ENCODE results near the gene HSD17B12.

Gene HSD17B12

GRCh38 chr11:43680521-43681400, at the start of gene HSD17B12:
Gene HSD17B12 (plus strand): TSS chr11:43680738. CDS start chr11:43680828, 90 bp downstream.
- Histone ChIP-seq H3K36me3 (ENCODE audit: control insufficient read depth in 1 of 2, insufficient read depth in 2 of 2, low read length in 2 of 2) (no peaks in the 10 kb centered on the region), H3K4me1 (ENCODE audit: control insufficient read depth in 1 of 2, insufficient read depth in 2 of 2, low read length in 2 of 2) (peaks cover 0 to 13% of the 10 kb centered on the region in 2 donors)

DNA sequence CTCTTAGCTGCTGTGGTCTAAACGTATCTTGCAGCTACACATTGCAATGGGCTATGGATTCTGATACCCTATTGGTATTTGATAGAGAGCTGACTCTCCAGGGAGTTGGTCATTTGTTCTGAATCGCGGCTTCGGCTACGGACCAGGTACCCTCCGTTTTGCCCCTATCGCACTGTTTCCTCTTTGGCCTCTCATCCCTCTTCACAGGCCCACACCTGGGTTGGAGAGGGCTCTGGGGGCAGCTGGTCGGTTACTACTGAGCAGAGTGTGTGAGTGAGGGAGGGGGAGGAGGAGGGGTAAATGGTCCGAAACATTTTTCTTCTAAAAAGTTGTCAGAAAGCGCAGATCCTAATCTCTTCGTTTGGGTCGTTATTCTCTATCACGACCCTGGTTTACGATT, 48.8 kb upstream of the HSD17B12 start:
- Histone ChIP-seq H3K4me3 (ENCODE audit: low read depth in 1 of 2, low read length in 2 of 2) (no peak overlapping the region), H3K4me1 (ENCODE audit: control insufficient read depth in 1 of 2, insufficient read depth in 2 of 2, low read length in 2 of 2) (no peaks in the 10 kb centered on the region), H3K36me3 (ENCODE audit: control insufficient read depth in 1 of 2, insufficient read depth in 2 of 2, low read length in 2 of 2) (no peaks in the 10 kb centered on the region), H3K27me3 (ENCODE audit: low read depth, low read length) (no peaks in the 10 kb centered on the region), H3K9me3 (ENCODE audit: control insufficient read depth in 1 of 2, low read length in 2 of 2) (no peaks in the 10 kb centered on the region), H3K27ac (ENCODE audit: low read length) (no peak overlapping the region)

More at GRCh38 chr11:43680521-43681400, at the start of gene HSD17B12:
- Histone ChIP-seq H3K9me3 (ENCODE audit: control insufficient read depth in 1 of 2, low read length in 2 of 2) (no peaks in the 10 kb centered on the region), H3K27me3 (ENCODE audit: low read depth, low read length) (no peaks in the 10 kb centered on the region), H3K27ac (ENCODE audit: low read length) (peak within 1 kb of the TSS; percentile 93), H3K4me3 (ENCODE audit: low read depth in 1 of 2, low read length in 2 of 2) (peak within 1 kb of the TSS; percentile 77 to 91)

GRCh38 chr11:43632181-43632580, 48.4 kb upstream of the HSD17B12 start:
- no peaks in the 10 kb centered on the region for H3K27me3 ChIP-seq (ENCODE audit: low read depth, low read length)
- no peak overlapping the region for H3K4me3 ChIP-seq (ENCODE audit: low read depth in 1 of 2, low read length in 2 of 2)
- no peaks in the 10 kb centered on the region for H3K4me1 ChIP-seq (ENCODE audit: control insufficient read depth in 1 of 2, insufficient read depth in 2 of 2, low read length in 2 of 2)
- no peaks in the 10 kb centered on the region for H3K9me3 ChIP-seq (ENCODE audit: control insufficient read depth in 1 of 2, low read length in 2 of 2)
- no peaks in the 10 kb centered on the region for H3K36me3 ChIP-seq (ENCODE audit: control insufficient read depth in 1 of 2, insufficient read depth in 2 of 2, low read length in 2 of 2)
- no peak overlapping the region for H3K27ac ChIP-seq (ENCODE audit: low read length)

DNA sequence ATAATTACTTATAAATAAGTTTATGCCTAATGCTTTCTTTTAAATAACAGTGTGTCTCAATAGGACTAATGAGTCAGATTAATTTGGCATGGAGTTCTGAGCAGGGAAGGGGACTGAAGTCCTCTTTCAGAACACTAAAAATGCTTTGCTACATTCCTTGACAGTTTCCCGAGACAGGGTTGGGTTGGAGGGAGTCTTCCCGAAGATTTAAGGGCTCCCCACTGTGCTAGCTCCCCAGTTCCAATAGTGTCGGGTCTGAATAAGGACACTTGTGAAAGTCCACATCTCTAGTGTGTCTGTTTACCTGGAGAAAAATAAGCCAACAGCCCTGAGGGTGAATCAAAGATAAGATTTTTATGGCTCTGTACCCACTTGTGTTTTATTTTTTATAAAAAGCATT, 41.8 kb upstream of the HSD17B12 start:
- Histone ChIP-seq H3K27me3 (ENCODE audit: low read depth, low read length) (peaks cover 12% of the 10 kb centered on the region), H3K4me3 (ENCODE audit: low read depth in 1 of 2, low read length in 2 of 2) (no peak overlapping the region), H3K36me3 (ENCODE audit: control insufficient read depth in 1 of 2, insufficient read depth in 2 of 2, low read length in 2 of 2) (no peaks in the 10 kb centered on the region), H3K9me3 (ENCODE audit: control insufficient read depth in 1 of 2, low read length in 2 of 2) (no peaks in the 10 kb centered on the region), H3K27ac (ENCODE audit: low read length) (no peak overlapping the region), H3K4me1 (ENCODE audit: control insufficient read depth in 1 of 2, insufficient read depth in 2 of 2, low read length in 2 of 2) (no peaks in the 10 kb centered on the region)

DNA sequence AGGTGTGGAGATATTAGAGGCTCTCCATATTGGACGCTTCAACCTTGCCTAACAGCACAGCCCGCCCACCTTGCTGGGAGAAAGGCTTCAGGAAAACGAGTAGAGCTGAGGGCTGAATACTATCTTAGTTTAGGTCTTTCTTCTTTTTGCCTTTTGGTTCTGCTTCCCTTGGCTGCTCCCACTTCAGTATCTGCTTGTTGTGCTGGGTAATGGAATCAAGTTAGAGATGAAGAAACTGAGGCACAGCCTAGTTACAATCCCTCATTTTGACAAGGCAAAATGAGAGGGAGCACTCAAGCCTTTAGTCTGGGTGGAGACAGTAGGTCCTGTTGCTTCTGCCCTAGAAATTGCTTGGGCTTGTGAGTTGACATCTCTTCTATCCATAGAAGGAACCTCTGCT, 41.3 kb upstream of the HSD17B12 start:
- H3K36me3 ChIP-seq (ENCODE audit: control insufficient read depth in 1 of 2, insufficient read depth in 2 of 2, low read length in 2 of 2) = no peaks in the 10 kb centered on the region
- H3K9me3 ChIP-seq (ENCODE audit: control insufficient read depth in 1 of 2, low read length in 2 of 2) = no peaks in the 10 kb centered on the region
- H3K4me1 ChIP-seq (ENCODE audit: control insufficient read depth in 1 of 2, insufficient read depth in 2 of 2, low read length in 2 of 2) = no peaks in the 10 kb centered on the region
- no peak overlapping the region for H3K4me3 ChIP-seq (ENCODE audit: low read depth in 1 of 2, low read length in 2 of 2)
- H3K27me3 ChIP-seq (ENCODE audit: low read depth, low read length) = peaks cover 12% of the 10 kb centered on the region
- H3K27ac ChIP-seq (ENCODE audit: low read length) = no peak overlapping the region

GRCh38 chr11:43639920-43640319, 40.6 kb upstream of the HSD17B12 start:
- Histone ChIP-seq H3K4me1 (ENCODE audit: control insufficient read depth in 1 of 2, insufficient read depth in 2 of 2, low read length in 2 of 2) (peaks cover 2 to 4% of the 10 kb centered on the region in 2 donors), H3K27me3 (ENCODE audit: low read depth, low read length) (peaks cover 12% of the 10 kb centered on the region), H3K4me3 (ENCODE audit: low read depth in 1 of 2, low read length in 2 of 2) (no peak overlapping the region), H3K36me3 (ENCODE audit: control insufficient read depth in 1 of 2, insufficient read depth in 2 of 2, low read length in 2 of 2) (no peaks in the 10 kb centered on the region), H3K9me3 (ENCODE audit: control insufficient read depth in 1 of 2, low read length in 2 of 2) (no peaks in the 10 kb centered on the region), H3K27ac (ENCODE audit: low read length) (no peak overlapping the region)

GRCh38 chr11:43643898-43644620, 36.5 kb upstream of the HSD17B12 start:
- peaks cover 6 to 15% of the 10 kb centered on the region in 2 donors for H3K4me1 ChIP-seq (ENCODE audit: control insufficient read depth in 1 of 2, insufficient read depth in 2 of 2, low read length in 2 of 2)
- peaks cover 11% of the 10 kb centered on the region for H3K27me3 ChIP-seq (ENCODE audit: low read depth, low read length)
- H3K4me3 ChIP-seq (ENCODE audit: low read depth in 1 of 2, low read length in 2 of 2) = peak overlapping the region; percentile 89 to 97
- H3K27ac ChIP-seq (ENCODE audit: low read length) = peak overlapping the region; percentile 58
- no peaks in the 10 kb centered on the region for H3K9me3 ChIP-seq (ENCODE audit: control insufficient read depth in 1 of 2, low read length in 2 of 2)
- H3K36me3 ChIP-seq (ENCODE audit: control insufficient read depth in 1 of 2, insufficient read depth in 2 of 2, low read length in 2 of 2) = no peaks in the 10 kb centered on the region

- peaks cover 6 to 15% of the 10 kb centered on the region in 2 donors for H3K4me1 ChIP-seq (ENCODE audit: control insufficient read depth in 1 of 2, insufficient read depth in 2 of 2, low read length in 2 of 2)
These were observed 35.8 kb upstream of the HSD17B12 start for GRCh38 chr11:43644621-43645299.

GRCh38 chr11:43646767-43647166, 33.8 kb upstream of the HSD17B12 start:
- no peak overlapping the region for H3K4me3 ChIP-seq (ENCODE audit: low read depth in 1 of 2, low read length in 2 of 2)
- peaks cover 4 to 6% of the 10 kb centered on the region in 2 donors for H3K36me3 ChIP-seq (ENCODE audit: control insufficient read depth in 1 of 2, insufficient read depth in 2 of 2, low read length in 2 of 2)

More at GRCh38 chr11:43644621-43645299, 35.8 kb upstream of the HSD17B12 start:
- H3K27ac ChIP-seq (ENCODE audit: low read length) = peak overlapping the region; percentile 53
- peaks cover 4% of the 10 kb centered on the region for H3K27me3 ChIP-seq (ENCODE audit: low read depth, low read length)
- peak overlapping the region; percentile 89 to 97 for H3K4me3 ChIP-seq (ENCODE audit: low read depth in 1 of 2, low read length in 2 of 2)
- H3K9me3 ChIP-seq (ENCODE audit: control insufficient read depth in 1 of 2, low read length in 2 of 2) = no peaks in the 10 kb centered on the region
- H3K36me3 ChIP-seq (ENCODE audit: control insufficient read depth in 1 of 2, insufficient read depth in 2 of 2, low read length in 2 of 2) = peaks cover 2 to 3% of the 10 kb centered on the region in 2 donors

DNA sequence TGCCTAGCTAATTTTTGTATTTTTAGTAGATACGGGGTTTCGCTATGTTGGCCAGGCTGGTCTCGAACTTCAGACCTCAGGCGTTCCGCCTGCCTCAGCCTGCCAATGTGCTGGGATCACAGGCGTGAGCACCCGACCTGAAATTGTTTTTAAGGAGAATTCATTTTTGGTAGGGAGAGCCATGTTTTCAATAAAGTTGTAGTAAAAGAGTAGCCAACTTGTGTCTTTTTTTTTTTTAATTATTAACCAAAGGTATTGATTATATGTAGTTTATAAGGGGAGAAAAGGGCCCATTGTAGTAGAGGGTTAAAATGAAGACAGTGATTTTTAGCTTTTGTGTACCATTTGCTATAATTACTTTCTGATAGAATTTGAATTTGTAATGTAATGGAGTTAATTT, 31.6 kb upstream of the HSD17B12 start:
- Histone ChIP-seq H3K9me3 (ENCODE audit: control insufficient read depth in 1 of 2, low read length in 2 of 2) (no peaks in the 10 kb centered on the region), H3K27ac (ENCODE audit: low read length) (no peak overlapping the region), H3K27me3 (ENCODE audit: low read depth, low read length) (no peaks in the 10 kb centered on the region)

More at GRCh38 chr11:43646767-43647166, 33.8 kb upstream of the HSD17B12 start:
- H3K4me1 ChIP-seq (ENCODE audit: control insufficient read depth in 1 of 2, insufficient read depth in 2 of 2, low read length in 2 of 2) = peaks cover 6 to 15% of the 10 kb centered on the region in 2 donors
- H3K27ac ChIP-seq (ENCODE audit: low read length) = no peak overlapping the region
- H3K27me3 ChIP-seq (ENCODE audit: low read depth, low read length) = no peaks in the 10 kb centered on the region
- H3K9me3 ChIP-seq (ENCODE audit: control insufficient read depth in 1 of 2, low read length in 2 of 2) = no peaks in the 10 kb centered on the region

DNA sequence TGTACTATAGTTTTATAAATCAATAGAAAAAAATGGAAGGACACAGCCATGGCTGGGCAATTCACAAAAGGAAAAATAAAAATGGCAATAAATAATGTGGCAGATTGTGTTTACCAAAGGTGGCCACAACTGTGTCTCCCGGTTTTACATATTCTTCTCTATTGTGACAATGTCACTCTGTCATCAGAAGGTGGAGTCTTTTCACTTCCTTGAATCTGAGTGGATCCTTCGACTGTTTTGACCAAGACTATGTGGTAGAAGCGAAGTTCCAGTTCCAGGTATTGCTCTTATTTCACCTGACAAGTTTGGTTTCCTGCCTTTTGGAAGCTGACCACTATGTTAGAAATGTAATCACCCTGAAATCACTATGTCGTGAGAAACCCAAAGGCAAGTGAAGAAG, 31.0 kb upstream of the HSD17B12 start:
- Histone ChIP-seq H3K4me3 (ENCODE audit: low read depth in 1 of 2, low read length in 2 of 2) (no peak overlapping the region), H3K27ac (ENCODE audit: low read length) (no peak overlapping the region), H3K9me3 (ENCODE audit: control insufficient read depth in 1 of 2, low read length in 2 of 2) (no peaks in the 10 kb centered on the region), H3K4me1 (ENCODE audit: control insufficient read depth in 1 of 2, insufficient read depth in 2 of 2, low read length in 2 of 2) (peaks cover 6 to 15% of the 10 kb centered on the region in 2 donors), H3K36me3 (ENCODE audit: control insufficient read depth in 1 of 2, insufficient read depth in 2 of 2, low read length in 2 of 2) (peaks cover 4 to 6% of the 10 kb centered on the region in 2 donors), H3K27me3 (ENCODE audit: low read depth, low read length) (no peaks in the 10 kb centered on the region)

More for the DNA sequence above, 31.6 kb upstream of the HSD17B12 start:
- no peak overlapping the region for H3K4me3 ChIP-seq (ENCODE audit: low read depth in 1 of 2, low read length in 2 of 2)
- peaks cover 4 to 6% of the 10 kb centered on the region in 2 donors for H3K36me3 ChIP-seq (ENCODE audit: control insufficient read depth in 1 of 2, insufficient read depth in 2 of 2, low read length in 2 of 2)
- H3K4me1 ChIP-seq (ENCODE audit: control insufficient read depth in 1 of 2, insufficient read depth in 2 of 2, low read length in 2 of 2) = peaks cover 6 to 15% of the 10 kb centered on the region in 2 donors

Data from muscle layer of duodenum (tissue), 2 donors.